Measurements from ENCODE around the gene PDXK. TPM values are rescaled to one million over a fixed set of nuclear protein-coding genes. Genes with fewer than 3 reads are reported as not detected.

Gene PDXK
- total and polyA plus RNA-seq, 9 of the 15 experiments (the other 6 are each of a cell fraction or from before 2014, with no cell fraction given): 5.6 to 162 (median 76.5) TPM

DNA sequence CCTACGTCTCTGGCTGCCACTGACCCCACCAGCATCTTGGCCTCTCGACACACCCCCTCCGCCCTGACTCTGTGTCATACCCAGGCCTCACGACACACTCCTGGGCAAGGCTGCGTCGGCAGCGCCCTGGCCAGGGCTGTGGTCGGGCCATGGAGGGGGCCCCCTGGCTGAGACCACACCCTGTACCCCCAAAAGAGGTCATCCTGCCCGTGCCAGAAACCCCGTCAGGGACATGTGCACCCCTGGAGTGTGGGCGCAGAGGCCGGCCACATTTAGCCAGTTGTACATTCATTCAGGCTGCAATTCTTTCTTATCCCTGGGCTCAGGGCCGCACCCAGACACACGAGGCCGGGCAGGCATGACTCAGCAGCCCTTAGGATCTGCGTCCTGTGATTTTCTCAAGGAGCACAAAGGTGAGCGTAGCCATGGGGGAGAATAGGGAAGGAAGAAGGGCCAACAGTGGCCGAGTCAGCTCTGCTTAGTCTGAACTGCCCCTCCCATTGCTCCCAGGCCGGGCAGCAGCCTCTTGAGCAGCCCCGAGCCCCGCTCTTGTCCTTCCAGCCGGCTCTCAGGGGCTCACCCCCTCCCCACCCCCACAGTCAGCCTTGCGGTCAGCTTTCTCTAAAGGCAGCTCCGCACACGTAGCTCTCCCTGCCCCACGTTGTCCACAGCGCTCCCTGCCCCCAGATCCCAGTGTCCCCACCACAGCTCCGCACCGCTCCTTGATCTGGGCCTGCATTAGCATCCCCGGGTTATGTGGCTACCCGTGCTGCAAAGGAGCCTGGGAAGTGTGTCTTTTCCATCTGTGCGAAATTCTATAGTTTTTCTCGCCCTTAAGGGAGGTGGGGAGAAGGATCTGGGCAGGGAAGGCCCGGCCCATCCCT lies 49.3 kb downstream of the PDXK start (continued):
- TF ChIP-seq RAD51 (IDR thresholded peaks at IDR 0.05; ENCODE audit: borderline replicate concordance, low read depth): no peak
- no peak for TF ChIP-seq NR3C1 (CRISPR knock-in tag; IDR thresholded peaks at IDR 0.05)
- TF ChIP-seq, protein P1, sequence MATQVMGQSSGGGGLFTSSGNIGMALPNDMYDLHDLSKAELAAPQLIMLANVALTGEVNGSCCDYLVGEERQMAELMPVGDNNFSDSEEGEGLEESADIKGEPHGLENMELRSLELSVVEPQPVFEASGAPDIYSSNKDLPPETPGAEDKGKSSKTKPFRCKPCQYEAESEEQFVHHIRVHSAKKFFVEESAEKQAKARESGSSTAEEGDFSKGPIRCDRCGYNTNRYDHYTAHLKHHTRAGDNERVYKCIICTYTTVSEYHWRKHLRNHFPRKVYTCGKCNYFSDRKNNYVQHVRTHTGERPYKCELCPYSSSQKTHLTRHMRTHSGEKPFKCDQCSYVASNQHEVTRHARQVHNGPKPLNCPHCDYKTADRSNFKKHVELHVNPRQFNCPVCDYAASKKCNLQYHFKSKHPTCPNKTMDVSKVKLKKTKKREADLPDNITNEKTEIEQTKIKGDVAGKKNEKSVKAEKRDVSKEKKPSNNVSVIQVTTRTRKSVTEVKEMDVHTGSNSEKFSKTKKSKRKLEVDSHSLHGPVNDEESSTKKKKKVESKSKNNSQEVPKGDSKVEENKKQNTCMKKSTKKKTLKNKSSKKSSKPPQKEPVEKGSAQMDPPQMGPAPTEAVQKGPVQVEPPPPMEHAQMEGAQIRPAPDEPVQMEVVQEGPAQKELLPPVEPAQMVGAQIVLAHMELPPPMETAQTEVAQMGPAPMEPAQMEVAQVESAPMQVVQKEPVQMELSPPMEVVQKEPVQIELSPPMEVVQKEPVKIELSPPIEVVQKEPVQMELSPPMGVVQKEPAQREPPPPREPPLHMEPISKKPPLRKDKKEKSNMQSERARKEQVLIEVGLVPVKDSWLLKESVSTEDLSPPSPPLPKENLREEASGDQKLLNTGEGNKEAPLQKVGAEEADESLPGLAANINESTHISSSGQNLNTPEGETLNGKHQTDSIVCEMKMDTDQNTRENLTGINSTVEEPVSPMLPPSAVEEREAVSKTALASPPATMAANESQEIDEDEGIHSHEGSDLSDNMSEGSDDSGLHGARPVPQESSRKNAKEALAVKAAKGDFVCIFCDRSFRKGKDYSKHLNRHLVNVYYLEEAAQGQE (IDR thresholded peaks at IDR 0.05; ENCODE audit: borderline replicate concordance): no peak; the same call in 1 of the 2 replicates
- TF ChIP-seq, protein P1 (CRISPR knock-in tag; IDR thresholded peaks at IDR 0.05; ENCODE audit: low read depth): no peak
- TF ChIP-seq, protein P2, sequence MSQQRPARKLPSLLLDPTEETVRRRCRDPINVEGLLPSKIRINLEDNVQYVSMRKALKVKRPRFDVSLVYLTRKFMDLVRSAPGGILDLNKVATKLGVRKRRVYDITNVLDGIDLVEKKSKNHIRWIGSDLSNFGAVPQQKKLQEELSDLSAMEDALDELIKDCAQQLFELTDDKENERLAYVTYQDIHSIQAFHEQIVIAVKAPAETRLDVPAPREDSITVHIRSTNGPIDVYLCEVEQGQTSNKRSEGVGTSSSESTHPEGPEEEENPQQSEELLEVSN (IDR thresholded peaks at IDR 0.05; ENCODE audit: borderline replicate concordance in 1 of 2, extremely low read depth in 1 of 2, insufficient read depth in 1 of 2, insufficient read length in 1 of 2, low read depth in 1 of 2, low read length in 1 of 2, poor library complexity in 1 of 2, severe bottlenecking in 1 of 2): peak; percentile 78 to 79
- peak; percentile 21; the same call in 1 of the 2 replicates for TF ChIP-seq FOXJ2 (tag; IDR thresholded peaks at IDR 0.05)
- peak; percentile 98 for TF ChIP-seq C11orf30 (IDR thresholded peaks at IDR 0.05; ENCODE audit: low read depth)
- TF ChIP-seq, protein P3, sequence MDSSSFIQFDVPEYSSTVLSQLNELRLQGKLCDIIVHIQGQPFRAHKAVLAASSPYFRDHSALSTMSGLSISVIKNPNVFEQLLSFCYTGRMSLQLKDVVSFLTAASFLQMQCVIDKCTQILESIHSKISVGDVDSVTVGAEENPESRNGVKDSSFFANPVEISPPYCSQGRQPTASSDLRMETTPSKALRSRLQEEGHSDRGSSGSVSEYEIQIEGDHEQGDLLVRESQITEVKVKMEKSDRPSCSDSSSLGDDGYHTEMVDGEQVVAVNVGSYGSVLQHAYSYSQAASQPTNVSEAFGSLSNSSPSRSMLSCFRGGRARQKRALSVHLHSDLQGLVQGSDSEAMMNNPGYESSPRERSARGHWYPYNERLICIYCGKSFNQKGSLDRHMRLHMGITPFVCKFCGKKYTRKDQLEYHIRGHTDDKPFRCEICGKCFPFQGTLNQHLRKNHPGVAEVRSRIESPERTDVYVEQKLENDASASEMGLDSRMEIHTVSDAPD (CRISPR knock-in tag; IDR thresholded peaks at IDR 0.05): no peak
- TF ChIP-seq ZFX (CRISPR knock-in tag; IDR thresholded peaks at IDR 0.05): peak; percentile 96
- TF ChIP-seq ZNF644 (tag; IDR thresholded peaks at IDR 0.05; ENCODE audit: low read depth): peak; percentile 86
- TF ChIP-seq ZNF75A (CRISPR knock-in tag; IDR thresholded peaks at IDR 0.05): peak; percentile 56; the same call in 1 of the 2 replicates
- peak; percentile 54; the same call in 1 of the 2 replicates for TF ChIP-seq BHLHE40 (IDR thresholded peaks at IDR 0.05; ENCODE audit: low read length)
- no peak; the same call in 1 of the 2 replicates for TF ChIP-seq NR4A1 (CRISPR knock-in tag; IDR thresholded peaks at IDR 0.05)
- TF ChIP-seq NR4A1 (tag; IDR thresholded peaks at IDR 0.05): peak; percentile 89
- TF ChIP-seq SMAD3 (CRISPR knock-in tag; conservative IDR thresholded peaks at IDR 0.05): no peak
- TF ChIP-seq, protein P4, sequence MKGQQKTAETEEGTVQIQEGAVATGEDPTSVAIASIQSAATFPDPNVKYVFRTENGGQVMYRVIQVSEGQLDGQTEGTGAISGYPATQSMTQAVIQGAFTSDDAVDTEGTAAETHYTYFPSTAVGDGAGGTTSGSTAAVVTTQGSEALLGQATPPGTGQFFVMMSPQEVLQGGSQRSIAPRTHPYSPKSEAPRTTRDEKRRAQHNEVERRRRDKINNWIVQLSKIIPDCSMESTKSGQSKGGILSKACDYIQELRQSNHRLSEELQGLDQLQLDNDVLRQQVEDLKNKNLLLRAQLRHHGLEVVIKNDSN (CRISPR knock-in tag; IDR thresholded peaks at IDR 0.05): no peak

All from K562 (cell line).